MV-4-11 (cell line): ENCODE results near the gene MICAL2.

Experiments used
- DNase-seq: peaks from one replicate; lab custom pipeline; 2025; lab: John Stamatoyannopoulos, UW

Gene MICAL2

DNA sequence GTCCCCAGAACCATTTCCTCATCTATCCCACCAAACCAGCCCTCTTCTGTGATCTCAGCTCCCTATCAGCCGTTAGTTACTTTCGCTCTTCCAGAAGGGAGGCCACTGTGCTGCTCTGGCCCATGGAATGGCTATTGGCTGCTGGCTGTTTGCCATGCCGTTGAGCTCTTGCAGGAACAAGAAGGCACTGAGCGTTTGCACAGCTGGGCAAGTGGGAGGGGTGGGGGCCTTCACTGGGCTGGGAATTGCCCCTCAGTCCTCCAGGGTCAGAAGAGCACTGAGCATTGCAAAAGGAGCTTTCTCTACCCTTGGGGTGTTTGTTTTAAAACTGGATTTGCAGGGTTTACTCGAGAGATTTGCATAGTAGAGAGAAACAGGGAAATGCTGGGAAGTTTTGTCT lies 137.9 kb downstream of the MICAL2 start:
- no peak for DNase-seq

DNA sequence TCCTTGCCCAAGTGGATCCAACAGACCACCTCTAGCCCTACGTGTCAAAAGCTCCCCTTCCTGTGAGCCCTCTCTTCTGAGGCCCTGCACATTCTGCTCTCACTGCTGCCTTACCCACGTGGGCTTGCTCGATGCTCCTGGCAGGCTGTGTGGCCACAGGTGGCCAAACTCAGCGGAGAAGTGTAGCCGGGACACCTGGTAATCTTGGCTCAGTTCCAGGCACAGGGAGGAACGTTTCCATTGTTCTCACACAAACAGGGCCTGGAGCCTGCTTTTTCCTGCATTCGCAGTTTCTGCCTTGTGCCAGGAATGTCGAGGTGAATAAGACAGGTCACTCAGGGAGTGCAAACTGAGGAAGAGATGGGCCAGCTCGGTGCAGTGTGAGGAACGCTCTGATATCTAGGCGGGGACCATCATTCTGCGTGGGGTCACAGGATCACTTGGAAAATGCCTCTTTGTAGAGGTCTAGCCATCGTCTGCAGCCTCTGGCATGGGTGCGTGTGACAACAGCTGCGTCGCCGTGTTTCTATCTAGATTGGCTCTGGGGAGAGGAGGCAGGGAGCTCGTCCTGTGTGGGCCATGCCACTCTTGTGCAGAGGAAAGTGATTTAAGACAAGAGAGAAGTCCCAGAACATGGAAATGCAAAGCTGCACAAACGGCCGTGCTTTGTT lies 139.3 kb downstream of the MICAL2 start:
- no peak for DNase-seq

- DNase-seq = no peak
Observed at GRCh38 chr11:12251666-12252560, 141.5 kb downstream of the MICAL2 start.

GRCh38 chr11:12253843-12254281 lies 143.5 kb downstream of the MICAL2 start:
- no peak for DNase-seq

- no peak for DNase-seq
Observed at GRCh38 chr11:12258451-12258850, 148.1 kb downstream of the MICAL2 start.

- no peak for DNase-seq
Observed at GRCh38 chr11:12259956-12260355, 149.6 kb downstream of the MICAL2 start.

DNA sequence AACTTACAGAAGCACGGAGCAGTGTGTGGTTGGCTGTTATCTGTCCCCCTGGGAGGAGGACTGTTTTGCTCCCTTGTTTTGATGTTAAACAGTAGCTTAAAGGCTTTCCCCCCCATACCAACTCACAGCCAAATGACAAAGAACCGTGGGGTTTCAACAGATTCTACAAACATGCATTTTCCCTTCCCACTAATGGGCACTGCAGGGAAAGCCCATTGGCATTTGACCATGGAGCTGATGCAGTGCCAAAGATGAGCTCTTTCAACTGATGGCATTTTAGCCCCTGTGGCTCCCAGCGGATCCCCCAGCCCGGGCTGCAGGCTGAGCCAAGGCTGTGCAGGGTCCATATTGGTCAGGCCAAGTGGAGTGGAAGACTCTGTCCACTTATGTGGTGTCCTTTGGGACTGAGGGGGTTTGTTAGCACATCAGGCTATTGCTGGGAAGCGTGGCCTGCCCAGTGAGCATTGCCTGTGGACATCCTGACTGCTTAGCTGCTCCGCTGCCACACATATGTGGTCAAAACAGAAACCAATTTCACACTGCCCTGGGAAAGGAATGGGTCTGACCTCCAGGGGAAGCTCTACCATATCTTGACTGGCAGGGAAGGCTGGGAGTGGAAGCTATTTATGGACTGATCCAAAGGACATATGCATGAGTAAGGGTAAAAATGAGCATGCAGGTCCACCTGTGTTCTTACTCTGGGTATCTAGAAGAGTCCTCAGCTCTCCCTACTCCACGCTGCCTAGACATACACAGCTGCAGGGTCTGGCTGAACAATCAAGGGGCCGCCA lies 150.5 kb downstream of the MICAL2 start:
- no peak for DNase-seq

- DNase-seq = no peak
Observed at GRCh38 chr11:12261551-12261950, 151.2 kb downstream of the MICAL2 start.

DNA sequence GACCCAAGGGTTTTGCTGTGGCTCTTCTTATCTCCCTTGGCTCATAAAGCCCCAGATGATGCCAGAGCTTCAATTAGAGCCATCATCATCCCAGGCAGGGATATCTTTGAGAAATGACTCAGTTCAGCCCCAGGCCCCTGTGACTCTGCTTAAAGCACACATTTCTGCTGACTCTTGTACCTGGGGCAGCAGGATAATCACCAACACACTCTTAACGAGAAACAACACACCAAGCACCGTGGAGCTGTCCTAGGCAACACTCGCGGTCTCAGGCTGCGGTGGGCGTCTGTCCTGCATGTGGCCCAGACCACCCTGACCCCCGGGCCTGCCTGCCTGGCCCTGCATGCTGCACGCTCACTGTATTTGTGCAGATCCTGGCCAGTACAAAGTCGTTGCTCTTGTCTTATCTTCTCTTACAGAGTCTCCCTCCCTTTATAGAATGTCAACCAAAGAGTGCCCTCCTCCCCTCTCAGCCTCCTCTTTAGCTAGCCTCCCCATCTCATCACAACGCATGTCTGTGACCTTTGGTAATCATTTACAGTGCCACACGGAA lies 152.8 kb downstream of the MICAL2 start:
- no peak for DNase-seq

- DNase-seq = no peak
Observed at GRCh38 chr11:12264361-12264760, 154.0 kb downstream of the MICAL2 start.

DNA sequence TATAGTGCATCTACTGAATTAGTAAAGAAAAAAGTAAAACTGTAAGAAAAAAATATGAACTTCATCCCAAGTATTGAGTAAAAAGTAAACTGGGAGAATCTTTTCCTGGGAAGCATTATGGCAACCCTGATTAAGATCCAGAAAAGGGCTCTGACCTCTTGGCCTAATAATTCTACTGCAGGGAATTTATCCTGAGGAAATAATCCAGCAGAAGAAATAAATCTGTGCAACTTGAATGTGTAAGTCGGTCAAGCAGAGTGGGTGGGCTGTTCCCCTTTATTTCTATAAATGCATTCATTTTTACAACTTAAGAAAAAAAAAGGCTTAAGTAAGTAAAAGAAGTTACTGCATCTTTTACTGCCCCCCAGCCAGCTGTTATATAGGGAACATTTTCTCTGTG lies 155.7 kb downstream of the MICAL2 start:
- DNase-seq = no peak

DNA sequence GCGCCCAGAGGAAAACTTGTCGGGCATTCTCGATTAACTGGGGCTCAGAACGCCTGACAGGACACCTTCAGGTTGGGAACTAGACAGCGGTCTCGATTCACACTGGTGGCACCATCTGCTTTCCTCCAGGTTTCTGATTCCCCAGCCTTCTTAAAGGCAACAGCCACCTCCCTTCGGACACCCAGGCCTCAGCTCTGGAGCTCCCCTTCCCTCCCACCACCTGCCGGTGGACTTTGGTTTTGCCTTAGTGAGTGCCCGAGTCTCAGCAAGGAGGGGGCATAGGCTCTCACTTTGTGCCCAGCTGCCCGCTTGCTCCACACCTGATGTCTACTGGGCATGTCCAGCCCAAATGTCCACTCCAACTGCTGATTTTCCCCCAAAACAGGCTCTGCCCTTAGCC lies 156.6 kb downstream of the MICAL2 start:
- DNase-seq = no peak

GRCh38 chr11:12267921-12268320 lies 157.5 kb downstream of the MICAL2 start:
- DNase-seq = no peak

GRCh38 chr11:12269104-12269441 lies 158.7 kb downstream of the MICAL2 start:
- DNase-seq = no peak

DNA sequence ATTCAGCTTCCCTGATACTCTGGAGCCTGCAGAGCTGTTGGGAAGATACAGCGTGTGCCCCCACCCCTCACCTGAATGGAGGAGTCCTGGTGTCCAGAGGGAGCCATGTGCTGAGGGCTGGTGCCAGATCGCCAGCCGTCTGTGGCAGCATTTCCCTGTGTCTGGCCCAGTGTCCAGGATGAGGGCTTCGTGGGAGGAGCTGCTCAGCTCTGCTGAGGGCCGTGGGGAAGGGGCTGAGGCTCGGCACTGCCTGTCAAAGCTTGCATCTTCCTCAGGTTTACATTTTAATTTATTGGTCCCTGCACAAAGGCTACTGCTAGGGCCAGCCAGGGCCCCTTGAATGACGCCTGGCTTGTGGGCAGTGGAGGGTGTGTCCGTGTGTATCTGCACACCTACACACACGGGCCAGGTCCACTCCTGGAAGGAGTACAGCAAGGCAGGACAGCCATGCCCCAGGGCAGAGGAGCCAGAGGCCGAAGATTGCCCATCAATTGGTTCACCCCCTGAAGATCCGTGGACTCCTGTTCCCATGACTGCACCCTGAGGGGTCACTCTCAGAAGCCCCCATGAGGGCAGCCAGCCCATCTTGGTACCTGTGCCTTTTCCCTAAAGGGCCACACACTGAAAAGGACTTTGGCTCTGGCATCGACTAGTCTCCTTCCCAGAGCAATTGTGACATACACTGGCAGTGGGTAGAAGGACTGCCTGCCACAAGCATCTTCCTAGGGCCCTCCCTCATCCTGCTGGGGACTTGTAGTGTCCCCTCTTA lies 159.2 kb downstream of the MICAL2 start:
- no peak for DNase-seq

DNA sequence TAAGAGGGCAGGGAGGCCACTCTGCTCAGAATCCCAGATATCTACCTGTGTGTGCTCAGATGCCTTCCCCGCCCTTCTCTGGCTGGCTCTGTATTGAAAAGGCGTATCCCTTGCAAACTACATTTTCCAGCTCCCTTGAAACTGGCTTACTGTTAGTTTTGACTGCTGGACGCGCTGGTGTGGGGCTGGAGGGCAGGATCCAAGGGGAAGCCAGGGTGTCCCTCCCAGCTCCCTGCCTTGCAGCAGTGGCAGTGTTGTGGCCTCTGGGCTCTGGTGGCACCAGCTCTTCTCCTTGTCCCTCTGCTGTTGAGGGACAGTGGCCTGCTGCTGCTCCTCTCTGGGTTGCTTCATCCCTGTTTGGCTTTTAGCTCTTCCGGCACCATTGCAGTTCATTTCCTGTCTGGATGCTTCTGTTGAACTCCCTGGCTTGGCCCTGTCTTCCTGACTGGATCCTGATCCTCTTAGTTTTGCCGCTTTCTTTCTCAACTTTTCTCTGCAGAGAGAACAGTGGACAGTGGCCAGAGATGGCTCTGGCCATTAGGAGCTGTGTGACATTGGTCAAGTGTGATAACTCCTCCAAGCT lies 159.9 kb downstream of the MICAL2 start:
- DNase-seq = no peak

DNA sequence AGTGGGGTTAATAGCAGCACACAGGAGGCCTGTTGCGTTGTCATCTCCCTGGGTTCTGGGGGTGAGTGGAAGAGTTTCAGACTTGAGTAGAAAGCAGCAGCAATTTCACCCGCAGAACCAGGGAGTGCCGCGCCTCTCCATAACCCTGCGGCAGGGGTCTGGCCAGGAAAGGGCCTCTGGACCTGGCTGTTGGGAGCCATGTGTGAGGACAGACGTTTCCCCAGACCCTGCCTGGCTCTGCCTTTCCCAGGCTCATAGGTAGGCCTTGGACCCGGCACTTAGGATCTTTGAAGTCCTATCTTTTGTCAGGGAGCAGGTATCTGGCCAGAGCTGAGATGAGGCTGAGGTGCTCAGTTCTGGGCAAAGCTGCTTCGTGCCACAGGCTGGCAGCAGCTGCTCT lies 160.4 kb downstream of the MICAL2 start:
- DNase-seq = no peak

DNA sequence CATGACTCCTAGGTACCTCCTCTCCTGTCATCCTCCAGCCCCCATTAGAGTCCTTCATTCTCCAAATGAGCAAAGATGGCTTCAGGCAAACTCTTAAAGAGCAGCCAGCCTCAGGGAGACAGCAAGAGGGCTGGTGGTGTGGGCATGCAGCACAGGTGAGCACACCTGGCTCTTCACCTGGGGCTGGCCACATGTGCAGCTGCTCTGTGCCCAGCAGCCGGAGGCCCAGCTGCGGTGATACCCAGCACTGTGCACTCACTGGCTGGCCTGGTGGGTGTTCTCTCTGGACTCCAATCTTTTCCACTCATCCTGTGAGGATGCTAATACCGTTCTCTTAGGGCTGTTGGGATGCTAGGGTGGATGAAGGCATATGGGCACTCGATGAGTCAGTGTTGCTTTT lies 160.9 kb downstream of the MICAL2 start:
- DNase-seq = no peak

- DNase-seq = no peak
Observed at GRCh38 chr11:12271826-12272366, 161.5 kb downstream of the MICAL2 start.

GRCh38 chr11:12272821-12273617 lies 162.6 kb downstream of the MICAL2 start:
- no peak for DNase-seq
